HepG2 (cell line): ENCODE measurements around the gene MRPS5. TPM values are rescaled to one million over a fixed set of nuclear protein-coding genes. Genes with fewer than 3 reads are reported as not detected.
A peak's percentile ranks its signal among the peaks of the same experiment; 100 is the strongest.

Experiments
- ARID4A ChIP-seq: sonication (generic); formaldehyde crosslinking; IDR thresholded peaks from 2 replicates; pipeline ENCODE4 v1.5.0; 2020; ENCODE audit warnings: mild to moderate bottlenecking, missing genetic modification reagents, borderline replicate concordance
- EZH2 ChIP-seq: conservative IDR thresholded peaks from 2 replicates; pipeline ENCODE4 v1.6.1; 2012; ENCODE audit warnings: mild to moderate bottlenecking, low read depth, low read length, moderate library complexity
- KAT7 ChIP-seq: IDR thresholded peaks from 2 replicates; pipeline ENCODE4 v1.6.1; 2018; ENCODE audit warnings: borderline replicate concordance, missing compliant biosample characterization
- PHF5A ChIP-seq: IDR thresholded peaks from one replicate; pipeline ENCODE4 v1.6.1; 2018; ENCODE audit warnings: low read depth, missing genetic modification reagents; ENCODE audit not compliant: unreplicated experiment
- PRPF4 ChIP-seq: fragments of 200-400 bp; formaldehyde crosslinking; IDR thresholded peaks from 2 replicates; pipeline ENCODE4 v1.6.1; 2016; ENCODE audit warnings: low read length, low read depth; ENCODE audit not compliant: poor library complexity, severe bottlenecking
- RBAK ChIP-seq: sonication (generic); formaldehyde crosslinking; IDR thresholded peaks from 2 replicates; pipeline ENCODE4 v1.5.1; 2020; ENCODE audit warnings: mild to moderate bottlenecking, missing genetic modification reagents
- RERE ChIP-seq: IDR thresholded peaks from 2 replicates; pipeline ENCODE4 v1.6.1; 2016; ENCODE audit warnings: low read depth, missing genetic modification reagents, missing compliant biosample characterization
- THAP11 ChIP-seq: IDR thresholded peaks from 2 replicates; pipeline ENCODE4 v1.6.1; 2016; ENCODE audit warnings: missing biosample characterization, missing genetic modification reagents
- YEATS4 ChIP-seq: sonication (generic); formaldehyde crosslinking; IDR thresholded peaks from 2 replicates; pipeline ENCODE4 v1.4.0; 2020; ENCODE audit warnings: missing genetic modification reagents, borderline replicate concordance
- ZFX ChIP-seq: sonication (generic); formaldehyde crosslinking; IDR thresholded peaks from 2 replicates; pipeline ENCODE4 v1.4.0; 2020; ENCODE audit warnings: mild to moderate bottlenecking, low read depth, missing genetic modification reagents, moderate library complexity
- ZHX1 ChIP-seq: sonication (generic); formaldehyde crosslinking; IDR thresholded peaks from 2 replicates; pipeline ENCODE4 v1.8.1; 2022; ENCODE audit warnings: low read depth, mild to moderate bottlenecking, missing genetic modification reagents
- ZNF572 ChIP-seq: sonication (generic); formaldehyde crosslinking; IDR thresholded peaks from 2 replicates; pipeline ENCODE4 v1.5.1; 2020; ENCODE audit warnings: mild to moderate bottlenecking, missing genetic modification reagents
- ZNF703 ChIP-seq: sonication (generic); formaldehyde crosslinking; IDR thresholded peaks from 2 replicates; pipeline ENCODE4 v1.5.1; 2020; ENCODE audit warnings: missing genetic modification reagents, mild to moderate bottlenecking, moderate library complexity, borderline replicate concordance
- ZNF746 ChIP-seq: sonication (generic); formaldehyde crosslinking; IDR thresholded peaks from 2 replicates; pipeline ENCODE4 v1.8.0; 2022; ENCODE audit warnings: mild to moderate bottlenecking, missing genetic modification reagents
- ZNF850 ChIP-seq: sonication (generic); formaldehyde crosslinking; conservative IDR thresholded peaks from 2 replicates; pipeline ENCODE4 v1.9.0; 2021; ENCODE audit warnings: mild to moderate bottlenecking, missing genetic modification reagents
- ZNF891 ChIP-seq: sonication (generic); formaldehyde crosslinking; IDR thresholded peaks from 2 replicates; pipeline ENCODE4 v1.5.0; 2020; ENCODE audit warnings: mild to moderate bottlenecking, missing genetic modification reagents
- polyA plus RNA-seq, 8 experiments: library from polyadenylated mRNA; depleted of rRNA in 3 of 8; stranded (reverse) in 7 of 8; unstranded in 1 of 8; fragments of >200 nt; fragmentation: Illumina TruSeq in 4 of 8; extraction: Trizol in 4 of 8; gene quantifications; 2 replicates each; pipeline versions ENCODE4 v1.2.1 to v1.2.3, GENCODE V29; 2011 to 2016; ENCODE audit warnings: low read depth in 4 of 8, missing spikeins in 1 of 8, mixed read lengths in 1 of 8; ENCODE audit not compliant: insufficient read depth in 1 of 8
- total RNA-seq, 5 experiments: library from RNA; depleted of rRNA; stranded (reverse); fragments of >200 nt; fragmentation: Illumina TruSeq; extraction: Trizol; gene quantifications; 2 replicates each; pipeline ENCODE4 v1.2.3, GENCODE V29; 2016; ENCODE audit warnings: low read depth in 1 of 5

Gene MRPS5
- total and polyA plus RNA-seq, 2 of the 13 experiments (the other 11 are each of a cell fraction or from before 2014, with no cell fraction given), result 98.8 to 134 TPM

DNA sequence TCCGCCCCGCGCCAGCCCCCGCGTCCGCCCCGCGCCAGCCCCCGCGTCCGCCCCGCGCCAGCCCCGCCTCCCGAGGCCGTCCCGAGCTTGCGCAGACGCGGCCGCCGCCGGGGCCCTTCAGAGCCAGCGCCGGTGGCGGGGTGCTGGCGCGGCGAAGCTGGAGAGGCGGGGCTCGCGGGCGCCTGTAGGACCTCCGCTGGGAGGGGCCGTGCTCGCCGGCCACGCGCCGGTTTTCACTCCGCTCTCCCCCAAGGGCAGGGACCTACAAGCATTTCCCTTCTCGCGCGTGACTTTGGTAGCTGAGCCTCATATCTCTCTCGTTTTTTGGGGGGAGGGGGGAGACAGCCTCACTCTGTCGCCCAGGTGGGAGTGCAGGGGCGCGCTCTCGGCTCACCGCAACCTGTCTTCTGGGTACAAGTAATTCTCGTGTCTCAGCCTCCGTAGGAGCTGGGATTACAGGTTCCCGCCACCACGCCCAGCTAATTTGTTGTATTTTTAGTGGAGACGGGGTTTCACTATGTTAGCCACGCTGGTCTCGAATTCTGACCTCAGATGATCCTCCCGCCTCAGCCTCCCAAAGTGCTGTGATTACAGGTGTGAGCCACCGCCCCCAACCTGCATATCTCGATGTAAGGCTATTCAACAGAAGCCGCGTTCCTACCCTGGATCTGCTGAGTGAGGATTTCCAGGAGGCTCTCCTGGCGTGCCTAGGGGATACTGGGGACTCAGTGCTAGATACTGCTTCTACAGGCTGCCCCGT lies 38.3 kb upstream of the MRPS5 start, which contains the start of gene ZNF514 (continued):
- TF ChIP-seq RERE (no peak), ARID4A (no peak), EZH2 (no peak), ZNF703 (CRISPR knock-in tag) (0 out of 2 replicates have a peak, but pooled peaks have one; percentile 57), ZNF746 (peak; percentile 49; the same call in 1 of the 2 replicates), ZNF891 (peak; percentile 63), PRPF4 (peak; percentile 62), ZHX1 (CRISPR knock-in tag) (0 out of 2 replicates have a peak, but pooled peaks have one; percentile 33), RBAK (CRISPR knock-in tag) (peak; percentile 65; the same call in 1 of the 2 replicates), ZNF850 (no peak), YEATS4 (CRISPR knock-in tag) (0 out of 2 replicates have a peak, but pooled peaks have one; percentile 62), ZNF572 (CRISPR knock-in tag) (no peak), KAT7 (CRISPR knock-in tag) (peak; percentile 3; the same call in 1 of the 2 replicates), THAP11 (CRISPR knock-in tag) (0 out of 2 replicates have a peak, but pooled peaks have one; percentile 26), PHF5A (peak; percentile 21), ZFX (CRISPR knock-in tag) (peak; percentile 8; the same call in 1 of the 2 replicates)
